Stimulated activated CD8-positive, alpha-beta memory T cell treated with anti-CD3 and anti-CD28 coated beads, Interleukin-2, amount 100 ng/mL, for 48 hours (primary cell): ENCODE measurements around the gene PLXNB1.

Experiments
- DNase-seq, 2 donors: peaks; one replicate each; pipeline ENCODE4 v3.0.0-alpha.2; 2020; ENCODE audit warnings: low read depth in 2 of 2

Gene PLXNB1

DNA sequence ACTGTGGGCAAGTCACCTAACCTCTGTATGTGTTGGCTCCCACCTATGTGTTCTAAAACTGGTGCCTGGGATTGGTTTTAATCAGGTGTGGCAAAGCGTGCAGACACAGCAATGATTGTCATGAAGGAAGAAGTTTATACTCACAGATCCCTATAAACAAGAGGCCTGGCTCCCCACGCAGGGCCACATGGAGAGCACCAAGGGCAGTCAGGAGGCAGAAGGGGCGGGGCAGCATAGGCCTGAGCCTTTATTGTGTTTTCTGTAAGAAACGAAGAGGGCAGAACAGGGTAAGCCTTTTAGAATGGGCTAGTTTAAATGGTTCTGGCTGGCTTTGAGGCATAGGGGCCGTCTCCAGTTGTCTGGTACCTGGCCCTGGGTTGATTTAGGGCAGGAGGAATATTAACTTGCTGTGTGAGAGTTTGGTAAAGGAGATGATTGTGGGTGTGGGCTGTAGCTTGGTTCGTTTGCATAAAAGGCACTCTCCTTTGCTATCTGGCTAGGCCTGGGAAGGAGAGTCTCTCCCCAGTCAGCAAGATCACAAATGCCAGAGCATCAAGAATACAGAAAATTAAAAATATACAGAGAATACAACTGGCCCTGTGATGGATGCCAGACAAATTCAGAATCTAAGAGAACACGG is 60.1 kb downstream of the PLXNB1 start:
- DNase-seq = no peak

DNA sequence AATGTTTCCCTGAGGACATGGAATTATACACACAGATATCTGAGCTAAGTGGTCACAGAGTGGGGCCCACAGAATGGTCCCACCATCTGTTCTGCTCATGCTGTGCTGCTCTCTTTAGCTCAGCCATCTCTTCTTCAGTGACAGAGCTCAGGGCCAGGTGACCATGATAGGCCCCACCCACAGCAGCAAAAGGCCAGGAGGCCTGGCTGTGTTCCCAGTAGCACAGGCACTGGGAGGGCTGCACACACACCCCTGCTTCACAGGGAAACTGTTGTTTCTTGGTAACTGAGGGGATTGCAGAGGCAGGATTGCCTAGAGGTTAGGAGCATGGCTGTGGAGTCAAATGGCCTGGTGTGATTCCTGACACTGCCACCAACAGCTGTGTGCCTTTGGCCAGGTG is 62.7 kb downstream of the PLXNB1 start:
- no peak for DNase-seq

DNA sequence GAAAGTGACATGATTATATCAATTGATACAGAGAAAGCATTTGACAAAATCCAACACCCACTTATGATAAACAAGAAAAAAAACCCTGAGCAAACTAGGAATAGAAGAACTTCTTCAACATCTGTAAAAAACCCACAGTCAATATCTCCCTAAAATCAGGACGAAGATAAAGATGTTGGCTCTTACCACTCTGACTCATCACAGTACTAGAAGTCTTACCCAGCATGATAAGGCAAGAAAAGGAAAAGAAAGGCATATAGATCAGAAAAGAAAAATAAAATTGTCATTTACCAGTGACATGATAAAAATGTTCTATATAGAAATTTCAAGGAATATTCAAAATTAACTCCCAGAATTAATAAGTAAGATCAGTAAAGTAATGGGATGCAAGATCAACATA is 65.0 kb downstream of the PLXNB1 start:
- DNase-seq = no peak

DNA sequence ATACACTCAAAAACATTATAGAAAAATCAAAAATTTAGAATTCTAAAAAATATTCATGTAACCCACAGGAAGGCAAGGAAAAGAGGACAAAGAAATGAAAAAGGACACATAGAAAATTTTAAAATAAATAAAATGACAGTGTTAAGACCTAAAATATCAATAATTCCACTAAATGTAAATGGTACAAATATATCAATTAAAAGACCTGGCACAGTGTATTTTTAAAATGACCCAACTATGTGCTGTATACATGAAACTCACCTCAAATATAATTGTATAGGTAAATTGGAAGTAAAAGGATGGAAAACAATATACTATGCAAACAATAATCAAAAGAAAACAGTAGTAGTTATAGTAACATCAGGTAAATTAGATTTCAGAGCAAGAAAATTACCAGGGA is 68.0 kb downstream of the PLXNB1 start:
- no peak for DNase-seq

DNA sequence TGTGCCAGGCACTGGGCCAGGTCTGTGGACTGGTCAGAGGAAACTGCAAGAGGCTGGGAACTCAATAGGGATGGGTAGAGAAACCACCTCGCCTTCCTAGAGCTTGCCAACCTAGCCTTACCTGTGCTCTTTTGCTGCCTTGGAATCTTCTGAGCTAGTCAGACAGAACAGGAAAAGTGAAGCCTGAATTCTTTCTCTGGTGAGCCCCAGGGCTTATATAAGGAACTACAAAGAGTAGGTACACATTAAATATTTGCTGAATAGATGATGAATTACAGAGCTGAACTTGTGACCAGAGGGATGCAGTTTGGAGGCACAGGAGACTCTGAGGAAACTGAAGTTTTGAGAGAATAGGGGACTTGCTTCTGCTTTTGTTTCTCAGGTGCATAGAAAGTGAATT is 73.5 kb downstream of the PLXNB1 start:
- no peak for DNase-seq

DNA sequence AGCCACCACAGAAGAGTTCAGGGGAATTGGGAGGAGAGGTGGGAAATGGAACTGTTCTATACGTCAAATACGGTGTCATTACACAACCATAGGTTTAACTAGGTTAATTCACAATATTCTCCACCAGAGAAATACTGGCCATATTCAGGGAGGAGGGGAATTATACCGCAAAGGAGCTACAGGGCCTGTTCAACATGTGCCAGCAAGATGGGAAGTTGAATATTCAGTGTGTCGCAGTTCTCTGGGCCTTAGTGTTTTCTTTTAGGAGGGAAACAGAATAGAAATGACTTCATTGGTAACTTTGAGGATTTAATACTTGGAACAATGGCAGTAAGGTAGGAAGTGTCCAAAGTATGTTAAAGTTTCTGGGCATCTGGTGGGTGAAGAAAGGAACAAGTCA is 75.9 kb downstream of the PLXNB1 start:
- DNase-seq = no peak
